ENCODE data around the gene COL27A1.

COL27A1 gene

DNA sequence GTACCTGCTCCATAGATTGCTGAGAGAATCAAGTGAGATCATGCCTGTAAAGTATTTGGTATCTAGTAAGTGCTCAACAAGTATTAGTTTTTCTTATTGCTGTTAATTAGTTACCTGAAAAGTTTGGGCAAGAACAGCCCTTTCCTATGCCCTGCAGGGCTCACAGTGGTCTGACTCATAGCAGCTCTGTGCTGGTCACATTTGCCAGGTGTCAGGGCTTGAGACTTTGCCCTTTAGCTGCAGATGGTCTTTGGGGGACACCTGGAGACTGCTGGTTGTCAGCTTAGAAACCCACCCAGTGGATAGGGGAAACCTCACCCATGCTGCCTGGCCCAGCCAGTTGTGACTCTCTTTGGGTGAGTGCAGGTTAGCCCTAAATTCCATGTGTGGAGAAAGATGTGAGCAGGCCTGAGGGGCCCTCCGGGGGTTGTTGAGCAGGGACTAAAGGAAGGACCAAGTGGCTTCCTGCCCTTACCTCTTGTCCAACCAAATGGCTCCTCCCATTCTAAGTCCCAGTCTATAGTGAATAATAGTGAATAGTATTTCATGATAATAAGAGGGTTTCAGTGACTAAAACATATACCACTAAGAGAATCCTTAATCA is 9.0 kb downstream of the COL27A1 start:
- TF ChIP-seq, protein P1, sequence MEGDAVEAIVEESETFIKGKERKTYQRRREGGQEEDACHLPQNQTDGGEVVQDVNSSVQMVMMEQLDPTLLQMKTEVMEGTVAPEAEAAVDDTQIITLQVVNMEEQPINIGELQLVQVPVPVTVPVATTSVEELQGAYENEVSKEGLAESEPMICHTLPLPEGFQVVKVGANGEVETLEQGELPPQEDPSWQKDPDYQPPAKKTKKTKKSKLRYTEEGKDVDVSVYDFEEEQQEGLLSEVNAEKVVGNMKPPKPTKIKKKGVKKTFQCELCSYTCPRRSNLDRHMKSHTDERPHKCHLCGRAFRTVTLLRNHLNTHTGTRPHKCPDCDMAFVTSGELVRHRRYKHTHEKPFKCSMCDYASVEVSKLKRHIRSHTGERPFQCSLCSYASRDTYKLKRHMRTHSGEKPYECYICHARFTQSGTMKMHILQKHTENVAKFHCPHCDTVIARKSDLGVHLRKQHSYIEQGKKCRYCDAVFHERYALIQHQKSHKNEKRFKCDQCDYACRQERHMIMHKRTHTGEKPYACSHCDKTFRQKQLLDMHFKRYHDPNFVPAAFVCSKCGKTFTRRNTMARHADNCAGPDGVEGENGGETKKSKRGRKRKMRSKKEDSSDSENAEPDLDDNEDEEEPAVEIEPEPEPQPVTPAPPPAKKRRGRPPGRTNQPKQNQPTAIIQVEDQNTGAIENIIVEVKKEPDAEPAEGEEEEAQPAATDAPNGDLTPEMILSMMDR (IDR thresholded peaks at IDR 0.05; ENCODE audit: low read depth, low read length, missing control alignments) = no peak
- H3K4me3 ChIP-seq (replicated peaks; ENCODE audit: low read depth, low read length) = no peak overlapping the region
- no peak for DNase-seq (ENCODE audit: extremely low read depth, low read depth)

DNA sequence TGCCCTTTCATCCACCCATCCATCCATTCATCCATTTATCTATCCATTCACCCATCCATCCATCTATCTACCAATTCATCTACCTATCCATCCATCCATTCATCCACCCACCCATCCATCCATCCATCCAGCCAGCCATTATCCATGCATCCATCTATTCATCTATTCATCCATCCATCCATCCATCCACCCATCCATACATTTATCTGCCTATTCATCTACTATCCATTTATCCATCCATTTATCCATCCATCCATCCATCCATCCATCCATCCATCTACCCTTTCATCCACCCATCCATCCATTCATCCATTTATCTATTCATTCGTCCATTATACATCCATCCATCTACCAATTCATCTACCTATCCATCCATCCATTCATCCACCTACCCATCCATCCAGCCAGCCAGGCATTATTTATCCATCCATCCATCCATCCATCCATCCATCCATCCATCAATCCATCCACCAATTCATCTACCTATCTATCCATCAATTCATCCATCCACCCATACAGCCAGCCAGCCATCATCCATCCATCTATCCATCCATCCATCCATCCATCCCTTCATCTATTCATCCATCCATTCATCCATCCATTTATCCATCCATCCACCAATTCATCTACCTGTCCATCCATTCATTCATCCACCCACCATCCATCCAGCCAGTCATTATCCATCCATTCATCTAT is 10.2 kb downstream of the COL27A1 start:
- TF ChIP-seq, protein P1 (IDR thresholded peaks at IDR 0.05; ENCODE audit: low read depth, low read length, missing control alignments) = no peak
- H3K4me3 ChIP-seq (replicated peaks; ENCODE audit: low read depth, low read length) = no peak overlapping the region
- no peak for DNase-seq (ENCODE audit: extremely low read depth, low read depth)

DNA sequence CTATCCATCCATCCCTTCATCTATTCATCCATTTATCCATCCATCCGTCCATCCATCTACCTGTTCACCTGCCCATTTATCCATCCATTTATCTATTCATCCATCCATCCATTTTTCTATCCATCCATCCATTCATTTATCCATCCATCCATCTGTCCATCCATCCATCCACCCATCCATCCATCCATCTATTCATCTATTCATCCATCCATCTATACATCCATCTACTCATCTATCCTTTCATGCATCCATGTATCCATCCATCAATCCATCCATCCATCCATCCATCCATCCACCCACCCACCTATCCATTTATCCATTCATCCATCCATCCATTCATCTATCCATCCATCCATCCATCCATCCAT is 10.8 kb downstream of the COL27A1 start:
- H3K4me3 ChIP-seq (replicated peaks; ENCODE audit: low read depth, low read length) = no peak overlapping the region
- TF ChIP-seq, protein P1 (IDR thresholded peaks at IDR 0.05; ENCODE audit: low read depth, low read length, missing control alignments) = no peak
- no peak for DNase-seq (ENCODE audit: extremely low read depth, low read depth)

- no peak overlapping the region for H3K4me3 ChIP-seq (replicated peaks; ENCODE audit: low read depth, low read length)
- no peak for DNase-seq (ENCODE audit: extremely low read depth, low read depth)
- TF ChIP-seq, protein P1 (IDR thresholded peaks at IDR 0.05; ENCODE audit: low read depth, low read length, missing control alignments) = no peak
Observed at GRCh38 chr9:114166614-114167572, 11.6 kb downstream of the COL27A1 start.

- H3K4me3 ChIP-seq (replicated peaks; ENCODE audit: low read depth, low read length) = no peak overlapping the region
- TF ChIP-seq, protein P1 (IDR thresholded peaks at IDR 0.05; ENCODE audit: low read depth, low read length, missing control alignments) = no peak
- no peak for DNase-seq (ENCODE audit: extremely low read depth, low read depth)
Observed at GRCh38 chr9:114167591-114168091, 12.3 kb downstream of the COL27A1 start.

DNA sequence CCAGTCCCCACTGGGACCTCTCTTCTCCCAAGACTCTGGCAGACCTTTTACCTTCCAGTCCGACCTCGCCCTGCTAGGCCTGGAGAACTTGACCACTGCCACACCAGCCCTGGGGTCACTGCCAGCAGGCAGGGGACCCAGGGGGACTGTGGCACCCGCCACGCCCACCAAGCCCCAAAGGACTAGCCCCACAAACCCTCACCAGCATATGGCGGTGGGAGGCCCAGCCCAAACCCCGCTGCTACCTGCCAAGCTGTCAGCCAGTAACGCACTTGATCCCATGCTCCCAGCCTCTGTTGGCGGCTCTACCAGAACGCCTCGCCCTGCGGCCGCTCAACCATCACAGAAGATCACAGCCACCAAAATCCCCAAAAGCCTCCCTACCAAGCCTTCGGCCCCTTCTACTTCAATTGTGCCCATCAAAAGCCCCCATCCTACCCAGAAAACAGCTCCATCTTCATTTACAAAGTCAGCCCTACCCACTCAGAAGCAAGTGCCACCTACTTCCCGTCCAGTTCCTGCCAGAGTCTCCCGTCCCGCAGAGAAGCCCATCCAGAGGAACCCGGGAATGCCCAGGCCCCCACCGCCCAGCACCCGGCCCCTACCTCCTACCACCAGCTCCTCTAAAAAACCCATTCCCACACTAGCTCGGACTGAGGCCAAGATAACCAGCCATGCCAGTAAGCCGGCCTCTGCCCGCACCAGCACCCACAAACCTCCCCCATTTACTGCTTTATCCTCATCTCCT is 13.1 kb downstream of the COL27A1 start:
- H3K4me3 ChIP-seq (replicated peaks; ENCODE audit: low read depth, low read length) = no peak overlapping the region
- DNase-seq (ENCODE audit: extremely low read depth, low read depth) = no peak
- TF ChIP-seq, protein P1 (IDR thresholded peaks at IDR 0.05; ENCODE audit: low read depth, low read length, missing control alignments) = no peak

Data from HFF-Myc (cell line).